A549 (cell line): ENCODE results near the gene CD7. TPM values are rescaled to one million over a fixed set of nuclear protein-coding genes. Genes with fewer than 3 reads are reported as not detected.

Experiments
- CEBPB ChIP-seq, 2 experiments: fragments of >200 bp in 1 of 2; sonication (Bioruptor Twin) in 1 of 2; formaldehyde crosslinking in 1 of 2; IDR thresholded peaks; 2 replicates each; pipeline ENCODE4 v1.6.1; 2012 to 2016
- CHD2 ChIP-seq: fragments of 150-350 bp; IDR thresholded peaks from 2 replicates; pipeline ENCODE4 v1.6.1; 2014; ENCODE audit warnings: low read length; ENCODE audit not compliant: partially characterized antibody
- EHF ChIP-seq: fragments of 250-450 bp; sonication (Bioruptor Pico); IDR thresholded peaks from 2 replicates; pipeline ENCODE4 v1.5.0; 2020; ENCODE audit warnings: mild to moderate bottlenecking
- EHMT2 ChIP-seq: fragments of 200-600 bp; sonication (generic); IDR thresholded peaks from 2 replicates; pipeline ENCODE4 v1.6.1; 2016; ENCODE audit warnings: antibody characterized with exemption, low read depth, mild to moderate bottlenecking, moderate library complexity
- EP300 ChIP-seq, 2 experiments: fragments of >200 bp; sonication (Bioruptor Twin); formaldehyde crosslinking; IDR thresholded peaks; 2 replicates in 1 of 2; 3 replicates in 1 of 2; pipeline ENCODE4 v1.6.1; 2016 to 2017
- ESRRA ChIP-seq: fragments of 150-350 bp; IDR thresholded peaks from 2 replicates; pipeline ENCODE4 v1.6.1; 2014; ENCODE audit warnings: mild to moderate bottlenecking, low read length, borderline replicate concordance
- FOSB ChIP-seq: fragments of 250-450 bp; sonication (Bioruptor Pico); IDR thresholded peaks from 2 replicates; pipeline ENCODE4 v1.5.0; 2020; ENCODE audit warnings: mild to moderate bottlenecking, moderate library complexity
- FOSL2 ChIP-seq, 2 experiments: fragments of 450-650 bp in 1 of 2; fragments of >200 bp in 1 of 2; sonication (Bioruptor Twin) in 1 of 2; formaldehyde crosslinking; IDR thresholded peaks; 2 replicates each; pipeline versions ENCODE4 v1.5.0 to v1.6.1; 2016 to 2020; ENCODE audit warnings: mild to moderate bottlenecking in 1 of 2, moderate library complexity in 1 of 2
- GATA3 ChIP-seq: IDR thresholded peaks from 2 replicates; pipeline ENCODE4 v1.6.1; 2012; ENCODE audit warnings: borderline replicate concordance
- HOXA7 ChIP-seq: fragments of 250-450 bp; sonication (Bioruptor Pico); IDR thresholded peaks from 2 replicates; pipeline ENCODE4 v1.5.0; 2020; ENCODE audit warnings: mild to moderate bottlenecking, moderate library complexity
- HOXB13 ChIP-seq: fragments of 250-450 bp; sonication (Bioruptor Pico); IDR thresholded peaks from 2 replicates; pipeline ENCODE4 v1.5.0; 2020; ENCODE audit warnings: low read depth, mild to moderate bottlenecking, moderate library complexity
- HOXB5 ChIP-seq: fragments of 250-450 bp; sonication (Bioruptor Pico); IDR thresholded peaks from 2 replicates; pipeline ENCODE4 v1.5.0; 2020; ENCODE audit warnings: mild to moderate bottlenecking, moderate library complexity
- JUN ChIP-seq, 2 experiments: fragments of >200 bp; sonication (Bioruptor Twin); formaldehyde crosslinking; IDR thresholded peaks; 2 replicates in 1 of 2; 3 replicates in 1 of 2; pipeline ENCODE4 v1.6.1; 2016 to 2017
- JUNB ChIP-seq: fragments of >200 bp; sonication (Bioruptor Twin); formaldehyde crosslinking; IDR thresholded peaks from 2 replicates; pipeline ENCODE4 v1.6.1; 2016
- KDM1A ChIP-seq: fragments of 200-600 bp; sonication (generic); IDR thresholded peaks from 2 replicates; pipeline ENCODE4 v1.6.1; 2016; ENCODE audit warnings: low read depth, mild to moderate bottlenecking
- NFE2L2 ChIP-seq: fragments of 150-350 bp; conservative IDR thresholded peaks from 2 replicates; pipeline ENCODE4 v1.6.1; 2014; ENCODE audit warnings: low read length
- NR3C1 ChIP-seq: fragments of >200 bp; sonication (Bioruptor Twin); formaldehyde crosslinking; IDR thresholded peaks from 3 replicates; pipeline ENCODE4 v1.6.1; 2017
- PHF8 ChIP-seq: fragments of 200-600 bp; sonication (generic); IDR thresholded peaks from 2 replicates; pipeline ENCODE4 v1.6.1; 2016; ENCODE audit warnings: low read depth, mild to moderate bottlenecking, antibody characterized with exemption, moderate library complexity, borderline replicate concordance
- POLR2A ChIP-seq: IDR thresholded peaks from 2 replicates; pipeline ENCODE4 v1.6.1; 2012; ENCODE audit warnings: mild to moderate bottlenecking, low read length
- POLR2AphosphoS2 ChIP-seq: conservative IDR thresholded peaks from 2 replicates; pipeline ENCODE4 v1.6.1; 2012; ENCODE audit warnings: low read length, improper control_type of control experiment, inconsistent platforms
- RARB ChIP-seq: fragments of 250-450 bp; sonication (Bioruptor Pico); IDR thresholded peaks from 2 replicates; pipeline ENCODE4 v1.8.0; 2021; ENCODE audit warnings: mild to moderate bottlenecking, moderate library complexity
- RCOR1 ChIP-seq: fragments of 150-350 bp; IDR thresholded peaks from 2 replicates; pipeline ENCODE4 v1.6.1; 2014; ENCODE audit warnings: antibody characterized with exemption, low read length, low read depth
- RFX5 ChIP-seq: fragments of 450-650 bp; IDR thresholded peaks from 2 replicates; pipeline ENCODE4 v1.7.1; 2014; ENCODE audit warnings: antibody characterized with exemption, mild to moderate bottlenecking, moderate library complexity
- SREBF2 ChIP-seq: fragments of 450-650 bp; IDR thresholded peaks from 2 replicates; pipeline ENCODE4 v1.6.1; 2014; ENCODE audit warnings: mild to moderate bottlenecking, moderate library complexity
- TP53 ChIP-seq: fragments of 250-450 bp; sonication (Bioruptor Pico); IDR thresholded peaks from 2 replicates; pipeline ENCODE4 v1.5.0; 2021; ENCODE audit warnings: mild to moderate bottlenecking, moderate library complexity
- ZC3H11A ChIP-seq: fragments of 450-650 bp; IDR thresholded peaks from 2 replicates; pipeline ENCODE4 v1.6.1; 2014; ENCODE audit warnings: antibody characterized with exemption, mild to moderate bottlenecking
- ZFP36 ChIP-seq: fragments of 450-650 bp; IDR thresholded peaks from 2 replicates; pipeline ENCODE4 v1.6.1; 2014; ENCODE audit warnings: borderline replicate concordance; ENCODE audit not compliant: partially characterized antibody
- ZSCAN20 ChIP-seq: fragments of 250-450 bp; sonication (Bioruptor Pico); IDR thresholded peaks from 2 replicates; pipeline ENCODE4 v1.8.0; 2022; ENCODE audit warnings: mild to moderate bottlenecking, moderate library complexity
- polyA plus RNA-seq, 4 experiments: library from polyadenylated mRNA; depleted of rRNA in 3 of 4; stranded (reverse); fragments of >200 nt; fragmentation: RNase III in 1 of 4; extraction: RNeasy Plus Mini Kit Qiagen cat#74134 plus additional on column Dnase treatment in 1 of 4; gene quantifications; 2 replicates in 3 of 4; 3 replicates in 1 of 4; pipeline ENCODE4 v1.2.3, GENCODE V29; 2011 to 2017
- TF ChIP-seq, protein P1 (sequence below): IDR thresholded peaks from 2 replicates; pipeline ENCODE4 v1.6.1; 2012
- TF ChIP-seq, protein P2 (sequence below): fragments of >200 bp; sonication (Bioruptor Twin); formaldehyde crosslinking; IDR thresholded peaks from 2 replicates; pipeline ENCODE4 v1.6.1; 2016
- TF ChIP-seq, protein P3 (sequence below): IDR thresholded peaks from 2 replicates; pipeline ENCODE4 v1.6.1; 2012
- TF ChIP-seq, protein P4 (sequence below): fragments of 450-650 bp; IDR thresholded peaks from 2 replicates; pipeline ENCODE4 v1.6.1; 2014; ENCODE audit warnings: antibody characterized with exemption
- TF ChIP-seq, protein P5 (sequence below): fragments of 250-450 bp; sonication (Bioruptor Pico); IDR thresholded peaks from 2 replicates; pipeline ENCODE4 v1.5.0; 2021; ENCODE audit warnings: mild to moderate bottlenecking, moderate library complexity, borderline replicate concordance
- TF ChIP-seq, protein P6 (sequence below): IDR thresholded peaks from 2 replicates; pipeline ENCODE4 v1.6.1; 2012; ENCODE audit warnings: low read depth, borderline replicate concordance
- TF ChIP-seq, protein P7 (sequence below): fragments of 150-350 bp; IDR thresholded peaks from 2 replicates; pipeline ENCODE4 v1.6.1; 2014; ENCODE audit warnings: low read depth, mild to moderate bottlenecking, low read length
- TF ChIP-seq, protein P8 (sequence below): fragments of >200 bp; sonication (Bioruptor Twin); formaldehyde crosslinking; IDR thresholded peaks from 3 replicates; pipeline ENCODE4 v1.6.1; 2016

CD7 gene
- polyA plus RNA-seq, 2 of the 4 experiments (the other 2 are of a cell fraction): not detected

DNA sequence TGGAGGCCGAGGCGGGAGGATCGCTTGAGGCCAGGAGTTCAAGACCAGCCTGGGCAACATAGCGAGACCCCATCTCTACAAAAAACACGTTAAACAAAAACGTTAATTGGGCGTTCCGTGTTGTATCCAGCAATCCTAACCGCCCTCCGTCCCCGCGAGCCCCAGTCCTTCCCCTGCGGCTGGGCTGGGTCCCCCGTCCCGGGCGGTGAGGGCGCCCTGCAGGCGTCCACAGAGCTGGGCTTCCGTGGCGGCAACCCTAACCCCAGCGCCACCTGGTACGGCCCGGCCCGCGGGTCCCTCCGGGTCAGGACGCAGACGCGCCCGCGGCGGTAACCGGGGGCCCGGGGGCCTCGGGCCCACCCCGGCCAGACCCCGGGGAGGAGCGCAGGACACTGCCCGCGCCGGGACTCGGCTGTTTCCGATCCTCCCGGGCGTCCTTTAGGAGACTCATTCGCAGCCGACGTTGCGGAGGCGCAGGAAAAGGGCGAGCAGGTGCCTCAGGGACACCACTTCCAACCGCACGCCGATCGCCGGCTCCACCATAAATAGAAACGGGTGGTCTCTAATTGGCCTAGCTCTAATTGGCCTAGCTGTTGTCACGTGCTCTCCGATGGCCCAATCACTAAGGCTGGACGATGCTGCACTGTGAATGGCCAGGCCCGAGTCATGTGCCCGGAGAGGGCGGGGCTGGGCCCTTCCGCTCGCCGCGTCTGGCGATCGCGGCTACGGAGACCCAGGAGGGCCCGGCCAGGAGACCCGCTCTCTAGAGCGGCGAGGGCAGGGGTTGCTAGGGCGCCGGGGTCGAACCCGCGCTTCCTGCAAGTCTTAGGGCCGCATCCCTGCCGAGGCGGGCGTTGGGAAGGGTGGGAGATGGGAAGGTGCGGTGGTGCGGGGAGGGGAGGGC lies 24.9 kb downstream of the CD7 start (continued):
- TF ChIP-seq, protein P1, sequence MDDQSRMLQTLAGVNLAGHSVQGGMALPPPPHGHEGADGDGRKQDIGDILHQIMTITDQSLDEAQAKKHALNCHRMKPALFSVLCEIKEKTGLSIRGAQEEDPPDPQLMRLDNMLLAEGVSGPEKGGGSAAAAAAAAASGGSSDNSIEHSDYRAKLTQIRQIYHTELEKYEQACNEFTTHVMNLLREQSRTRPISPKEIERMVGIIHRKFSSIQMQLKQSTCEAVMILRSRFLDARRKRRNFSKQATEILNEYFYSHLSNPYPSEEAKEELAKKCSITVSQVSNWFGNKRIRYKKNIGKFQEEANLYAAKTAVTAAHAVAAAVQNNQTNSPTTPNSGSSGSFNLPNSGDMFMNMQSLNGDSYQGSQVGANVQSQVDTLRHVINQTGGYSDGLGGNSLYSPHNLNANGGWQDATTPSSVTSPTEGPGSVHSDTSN: no peak
- TF ChIP-seq FOSB (CRISPR knock-in tag) (0 out of 2 replicates have a peak, but pooled peaks have one; percentile 0), HOXB13 (CRISPR knock-in tag) (no peak), RFX5 (0 out of 2 replicates have a peak, but pooled peaks have one; percentile 25), KDM1A (peak; percentile 48; the same call in 1 of the 2 replicates), NFE2L2 (no peak), JUN (IDR thresholded peaks at IDR 0.05) (peak; percentile 87 to 92; a peak in 4 of 5 replicates), ZFP36 (no peak), FOSL2 (IDR thresholded peaks at IDR 0.05) (no peak), FOSL2 (CRISPR knock-in tag; IDR thresholded peaks at IDR 0.05) (peak; percentile 17), ZSCAN20 (CRISPR knock-in tag) (no peak), HOXA7 (CRISPR knock-in tag) (no peak; the same call in 1 of the 2 replicates), ZC3H11A (no peak), TP53 (peak; percentile 49; the same call in 1 of the 2 replicates), PHF8 (peak; percentile 97), EP300 (IDR thresholded peaks at IDR 0.05) (no peak), CHD2 (no peak), POLR2A (peak; percentile 95), JUNB (no peak), HOXB5 (CRISPR knock-in tag) (0 out of 2 replicates have a peak, but pooled peaks have one; percentile 11), GATA3 (no peak), EHF (CRISPR knock-in tag) (no peak; the same call in 1 of the 2 replicates), NR3C1 (no peak), RARB (no peak), CEBPB (IDR thresholded peaks at IDR 0.05) (no peak), ESRRA (no peak), RCOR1 (no peak), EHMT2 (no peak), POLR2AphosphoS2 (no peak), SREBF2 (no peak)
- TF ChIP-seq, protein P2, sequence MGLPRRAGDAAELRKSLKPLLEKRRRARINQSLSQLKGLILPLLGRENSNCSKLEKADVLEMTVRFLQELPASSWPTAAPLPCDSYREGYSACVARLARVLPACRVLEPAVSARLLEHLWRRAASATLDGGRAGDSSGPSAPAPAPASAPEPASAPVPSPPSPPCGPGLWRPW: no peak
- TF ChIP-seq, protein P3, sequence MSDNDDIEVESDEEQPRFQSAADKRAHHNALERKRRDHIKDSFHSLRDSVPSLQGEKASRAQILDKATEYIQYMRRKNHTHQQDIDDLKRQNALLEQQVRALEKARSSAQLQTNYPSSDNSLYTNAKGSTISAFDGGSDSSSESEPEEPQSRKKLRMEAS: peak; percentile 84
- TF ChIP-seq, protein P4, sequence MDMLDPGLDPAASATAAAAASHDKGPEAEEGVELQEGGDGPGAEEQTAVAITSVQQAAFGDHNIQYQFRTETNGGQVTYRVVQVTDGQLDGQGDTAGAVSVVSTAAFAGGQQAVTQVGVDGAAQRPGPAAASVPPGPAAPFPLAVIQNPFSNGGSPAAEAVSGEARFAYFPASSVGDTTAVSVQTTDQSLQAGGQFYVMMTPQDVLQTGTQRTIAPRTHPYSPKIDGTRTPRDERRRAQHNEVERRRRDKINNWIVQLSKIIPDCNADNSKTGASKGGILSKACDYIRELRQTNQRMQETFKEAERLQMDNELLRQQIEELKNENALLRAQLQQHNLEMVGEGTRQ: peak; percentile 99
- TF ChIP-seq, protein P5, sequence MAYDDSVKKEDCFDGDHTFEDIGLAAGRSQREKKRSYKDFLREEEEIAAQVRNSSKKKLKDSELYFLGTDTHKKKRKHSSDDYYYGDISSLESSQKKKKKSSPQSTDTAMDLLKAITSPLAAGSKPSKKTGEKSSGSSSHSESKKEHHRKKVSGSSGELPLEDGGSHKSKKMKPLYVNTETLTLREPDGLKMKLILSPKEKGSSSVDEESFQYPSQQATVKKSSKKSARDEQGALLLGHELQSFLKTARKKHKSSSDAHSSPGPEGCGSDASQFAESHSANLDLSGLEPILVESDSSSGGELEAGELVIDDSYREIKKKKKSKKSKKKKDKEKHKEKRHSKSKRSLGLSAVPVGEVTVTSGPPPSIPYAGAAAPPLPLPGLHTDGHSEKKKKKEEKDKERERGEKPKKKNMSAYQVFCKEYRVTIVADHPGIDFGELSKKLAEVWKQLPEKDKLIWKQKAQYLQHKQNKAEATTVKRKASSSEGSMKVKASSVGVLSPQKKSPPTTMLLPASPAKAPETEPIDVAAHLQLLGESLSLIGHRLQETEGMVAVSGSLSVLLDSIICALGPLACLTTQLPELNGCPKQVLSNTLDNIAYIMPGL (CRISPR knock-in tag): no peak
- TF ChIP-seq, protein P6, sequence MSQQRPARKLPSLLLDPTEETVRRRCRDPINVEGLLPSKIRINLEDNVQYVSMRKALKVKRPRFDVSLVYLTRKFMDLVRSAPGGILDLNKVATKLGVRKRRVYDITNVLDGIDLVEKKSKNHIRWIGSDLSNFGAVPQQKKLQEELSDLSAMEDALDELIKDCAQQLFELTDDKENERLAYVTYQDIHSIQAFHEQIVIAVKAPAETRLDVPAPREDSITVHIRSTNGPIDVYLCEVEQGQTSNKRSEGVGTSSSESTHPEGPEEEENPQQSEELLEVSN: peak; percentile 68
- TF ChIP-seq, protein P7, sequence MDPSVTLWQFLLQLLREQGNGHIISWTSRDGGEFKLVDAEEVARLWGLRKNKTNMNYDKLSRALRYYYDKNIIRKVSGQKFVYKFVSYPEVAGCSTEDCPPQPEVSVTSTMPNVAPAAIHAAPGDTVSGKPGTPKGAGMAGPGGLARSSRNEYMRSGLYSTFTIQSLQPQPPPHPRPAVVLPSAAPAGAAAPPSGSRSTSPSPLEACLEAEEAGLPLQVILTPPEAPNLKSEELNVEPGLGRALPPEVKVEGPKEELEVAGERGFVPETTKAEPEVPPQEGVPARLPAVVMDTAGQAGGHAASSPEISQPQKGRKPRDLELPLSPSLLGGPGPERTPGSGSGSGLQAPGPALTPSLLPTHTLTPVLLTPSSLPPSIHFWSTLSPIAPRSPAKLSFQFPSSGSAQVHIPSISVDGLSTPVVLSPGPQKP: no peak
- TF ChIP-seq, protein P8, sequence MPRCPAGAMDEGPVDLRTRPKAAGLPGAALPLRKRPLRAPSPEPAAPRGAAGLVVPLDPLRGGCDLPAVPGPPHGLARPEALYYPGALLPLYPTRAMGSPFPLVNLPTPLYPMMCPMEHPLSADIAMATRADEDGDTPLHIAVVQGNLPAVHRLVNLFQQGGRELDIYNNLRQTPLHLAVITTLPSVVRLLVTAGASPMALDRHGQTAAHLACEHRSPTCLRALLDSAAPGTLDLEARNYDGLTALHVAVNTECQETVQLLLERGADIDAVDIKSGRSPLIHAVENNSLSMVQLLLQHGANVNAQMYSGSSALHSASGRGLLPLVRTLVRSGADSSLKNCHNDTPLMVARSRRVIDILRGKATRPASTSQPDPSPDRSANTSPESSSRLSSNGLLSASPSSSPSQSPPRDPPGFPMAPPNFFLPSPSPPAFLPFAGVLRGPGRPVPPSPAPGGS: peak; percentile 95
